ENCODE measurements around the gene CLIP1. TPM values are rescaled to one million over a fixed set of nuclear protein-coding genes. Genes with fewer than 3 reads are reported as not detected.

Gene CLIP1
- total and polyA plus RNA-seq, 2 of the 13 experiments (the other 11 are each of a cell fraction or from before 2014, with no cell fraction given): 28.9 to 43.7 TPM

DNA sequence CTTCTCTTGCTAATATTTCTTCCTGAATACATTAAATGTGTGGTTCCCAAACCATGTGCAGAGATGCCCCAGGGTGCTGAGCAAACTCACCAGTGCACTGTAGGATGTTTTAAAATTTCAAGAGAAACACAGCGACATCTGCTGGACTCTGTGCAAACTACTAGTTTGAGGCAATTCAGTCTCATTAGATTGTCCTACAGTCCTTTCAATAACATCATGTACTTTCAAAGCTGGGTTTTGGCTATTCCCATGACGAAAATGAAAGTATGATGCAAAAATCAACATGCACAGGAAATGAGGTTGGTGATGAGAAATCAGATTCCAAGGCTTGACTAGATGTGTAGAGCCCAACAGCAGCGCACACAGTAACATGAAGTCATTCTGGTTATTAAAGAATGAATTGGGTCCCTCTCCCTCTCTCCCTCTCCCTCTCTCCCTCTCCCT lies 66.3 kb downstream of the CLIP1 start:
- BruUV-seq (replicated peaks): no TSS peak
- peaks cover 1% of the 10 kb centered on the region for H3K4me1 ChIP-seq (ENCODE audit: insufficient read depth, low read length)
- in situ Hi-C loops (cut with HindIII; ENCODE audit: extremely low pct_ligation_motif_present, low pct_unique_long_range_greater_than_20kb) (no loop called here), intact Hi-C loops (cut with micrococcal nuclease; ENCODE audit: unreplicated experiment) (loop anchor here (2.0 kb wide), 1 partner anchor 49 kb away; no protein-coding TSS in a partner anchor)
- no peaks in the 10 kb centered on the region for H4K20me1 ChIP-seq (ENCODE audit: insufficient read depth, low read length)
- FAIRE-seq (peak; percentile 87), DNase-seq (ENCODE audit: low spot score) (peak; percentile 54), ATAC-seq (peak; percentile 88)
- POLR2A ChIA-PET: no interaction called here
- 36% methylated on average over 3 of the region's 3 CpGs for WGBS (ENCODE audit: low lambda C conversion rate)
- TF ChIP-seq STAG1 (CRISPR knock-in tag; IDR thresholded peaks at IDR 0.05) (peak; percentile 52), ZNF274 (CRISPR knock-in tag; IDR thresholded peaks at IDR 0.05) (no peak), ARNTL (CRISPR knock-in tag; IDR thresholded peaks at IDR 0.05) (no peak), ZFP41 (CRISPR knock-in tag; IDR thresholded peaks at IDR 0.05; ENCODE audit: borderline replicate concordance) (no peak), PHF20 (CRISPR knock-in tag; IDR thresholded peaks at IDR 0.05) (no peak), ZSCAN29 (CRISPR knock-in tag; conservative IDR thresholded peaks at IDR 0.05) (no peak), KLF12 (CRISPR knock-in tag; IDR thresholded peaks at IDR 0.05; ENCODE audit: borderline replicate concordance) (no peak), SMC3 (IDR thresholded peaks at IDR 0.05; ENCODE audit: low read length) (peak; percentile 22; the same call in 1 of the 2 replicates), ZNF264 (CRISPR knock-in tag; IDR thresholded peaks at IDR 0.05) (no peak), RAD21 (CRISPR knock-in tag; IDR thresholded peaks at IDR 0.05) (0 out of 2 replicates have a peak, but pooled peaks have one; percentile 22), PTBP1 (IDR thresholded peaks at IDR 0.05; ENCODE audit: low read depth, low read length, poor library complexity, severe bottlenecking) (no peak)
- TF ChIP-seq, protein P1, sequence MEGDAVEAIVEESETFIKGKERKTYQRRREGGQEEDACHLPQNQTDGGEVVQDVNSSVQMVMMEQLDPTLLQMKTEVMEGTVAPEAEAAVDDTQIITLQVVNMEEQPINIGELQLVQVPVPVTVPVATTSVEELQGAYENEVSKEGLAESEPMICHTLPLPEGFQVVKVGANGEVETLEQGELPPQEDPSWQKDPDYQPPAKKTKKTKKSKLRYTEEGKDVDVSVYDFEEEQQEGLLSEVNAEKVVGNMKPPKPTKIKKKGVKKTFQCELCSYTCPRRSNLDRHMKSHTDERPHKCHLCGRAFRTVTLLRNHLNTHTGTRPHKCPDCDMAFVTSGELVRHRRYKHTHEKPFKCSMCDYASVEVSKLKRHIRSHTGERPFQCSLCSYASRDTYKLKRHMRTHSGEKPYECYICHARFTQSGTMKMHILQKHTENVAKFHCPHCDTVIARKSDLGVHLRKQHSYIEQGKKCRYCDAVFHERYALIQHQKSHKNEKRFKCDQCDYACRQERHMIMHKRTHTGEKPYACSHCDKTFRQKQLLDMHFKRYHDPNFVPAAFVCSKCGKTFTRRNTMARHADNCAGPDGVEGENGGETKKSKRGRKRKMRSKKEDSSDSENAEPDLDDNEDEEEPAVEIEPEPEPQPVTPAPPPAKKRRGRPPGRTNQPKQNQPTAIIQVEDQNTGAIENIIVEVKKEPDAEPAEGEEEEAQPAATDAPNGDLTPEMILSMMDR (CRISPR knock-in tag; IDR thresholded peaks at IDR 0.05): peak; percentile 75
- TF ChIP-seq, protein P2, sequence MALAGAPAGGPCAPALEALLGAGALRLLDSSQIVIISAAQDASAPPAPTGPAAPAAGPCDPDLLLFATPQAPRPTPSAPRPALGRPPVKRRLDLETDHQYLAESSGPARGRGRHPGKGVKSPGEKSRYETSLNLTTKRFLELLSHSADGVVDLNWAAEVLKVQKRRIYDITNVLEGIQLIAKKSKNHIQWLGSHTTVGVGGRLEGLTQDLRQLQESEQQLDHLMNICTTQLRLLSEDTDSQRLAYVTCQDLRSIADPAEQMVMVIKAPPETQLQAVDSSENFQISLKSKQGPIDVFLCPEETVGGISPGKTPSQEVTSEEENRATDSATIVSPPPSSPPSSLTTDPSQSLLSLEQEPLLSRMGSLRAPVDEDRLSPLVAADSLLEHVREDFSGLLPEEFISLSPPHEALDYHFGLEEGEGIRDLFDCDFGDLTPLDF (CRISPR knock-in tag; IDR thresholded peaks at IDR 0.05): no peak
- TF ChIP-seq, protein P3, sequence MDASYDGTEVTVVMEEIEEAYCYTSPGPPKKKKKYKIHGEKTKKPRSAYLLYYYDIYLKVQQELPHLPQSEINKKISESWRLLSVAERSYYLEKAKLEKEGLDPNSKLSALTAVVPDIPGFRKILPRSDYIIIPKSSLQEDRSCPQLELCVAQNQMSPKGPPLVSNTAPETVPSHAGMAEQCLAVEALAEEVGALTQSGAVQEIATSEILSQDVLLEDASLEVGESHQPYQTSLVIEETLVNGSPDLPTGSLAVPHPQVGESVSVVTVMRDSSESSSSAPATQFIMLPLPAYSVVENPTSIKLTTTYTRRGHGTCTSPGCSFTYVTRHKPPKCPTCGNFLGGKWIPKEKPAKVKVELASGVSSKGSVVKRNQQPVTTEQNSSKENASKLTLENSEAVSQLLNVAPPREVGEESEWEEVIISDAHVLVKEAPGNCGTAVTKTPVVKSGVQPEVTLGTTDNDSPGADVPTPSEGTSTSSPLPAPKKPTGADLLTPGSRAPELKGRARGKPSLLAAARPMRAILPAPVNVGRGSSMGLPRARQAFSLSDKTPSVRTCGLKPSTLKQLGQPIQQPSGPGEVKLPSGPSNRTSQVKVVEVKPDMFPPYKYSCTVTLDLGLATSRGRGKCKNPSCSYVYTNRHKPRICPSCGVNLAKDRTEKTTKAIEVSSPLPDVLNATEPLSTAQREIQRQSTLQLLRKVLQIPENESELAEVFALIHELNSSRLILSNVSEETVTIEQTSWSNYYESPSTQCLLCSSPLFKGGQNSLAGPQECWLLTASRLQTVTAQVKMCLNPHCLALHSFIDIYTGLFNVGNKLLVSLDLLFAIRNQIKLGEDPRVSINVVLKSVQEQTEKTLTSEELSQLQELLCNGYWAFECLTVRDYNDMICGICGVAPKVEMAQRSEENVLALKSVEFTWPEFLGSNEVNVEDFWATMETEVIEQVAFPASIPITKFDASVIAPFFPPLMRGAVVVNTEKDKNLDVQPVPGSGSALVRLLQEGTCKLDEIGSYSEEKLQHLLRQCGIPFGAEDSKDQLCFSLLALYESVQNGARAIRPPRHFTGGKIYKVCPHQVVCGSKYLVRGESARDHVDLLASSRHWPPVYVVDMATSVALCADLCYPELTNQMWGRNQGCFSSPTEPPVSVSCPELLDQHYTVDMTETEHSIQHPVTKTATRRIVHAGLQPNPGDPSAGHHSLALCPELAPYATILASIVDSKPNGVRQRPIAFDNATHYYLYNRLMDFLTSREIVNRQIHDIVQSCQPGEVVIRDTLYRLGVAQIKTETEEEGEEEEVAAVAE (CRISPR knock-in tag; IDR thresholded peaks at IDR 0.05; ENCODE audit: borderline replicate concordance): no peak
- H3K9me3 ChIP-seq (ENCODE audit: low read length): no peaks in the 10 kb centered on the region
- H2AFZ ChIP-seq (ENCODE audit: low read length): no peak overlapping the region
- no peak overlapping the region for H3K9ac ChIP-seq (ENCODE audit: insufficient read depth, low read depth, low read length)
- H3K4me3 ChIP-seq (replicated peaks in 1 of 3; ENCODE audit: insufficient read depth in 1 of 3, low read depth in 2 of 3, low read length in 3 of 3): no peak overlapping the region
- H3K27ac ChIP-seq (ENCODE audit: extremely low read length, insufficient read depth, low read length): no peak overlapping the region
- H3K4me2 ChIP-seq (ENCODE audit: low read depth, low read length): no peak overlapping the region
- H3K79me2 ChIP-seq (ENCODE audit: insufficient read depth, low read length): no peaks in the 10 kb centered on the region
- no peaks in the 10 kb centered on the region for H3K27me3 ChIP-seq (ENCODE audit: control insufficient read depth in 1 of 2, insufficient read depth in 2 of 2, low read length in 2 of 2)
- peaks cover 19 to 49% of the 10 kb centered on the region in 2 experiments for H3K36me3 ChIP-seq (replicated peaks in 1 of 2; ENCODE audit: control insufficient read depth in 1 of 2, insufficient read depth in 2 of 2, low read length in 2 of 2)
- CTCF ChIA-PET (ENCODE audit: low intra/inter-chr PET ratio, low total read pairs): interaction anchor here (1.4 kb wide), 1 partner anchor 20 kb away, joined by 15 read pairs; no protein-coding TSS in a partner anchor
